Osteoblast (primary cell): ENCODE results near the gene DPPA2. TPM values are rescaled to one million over a fixed set of nuclear protein-coding genes. Genes with fewer than 3 reads are reported as not detected.

Source experiments
- DNase-seq: peaks from one replicate; pipeline ENCODE4 v3.0.0; 2011; ENCODE audit warnings: low spot score, mixed read lengths; ENCODE audit not compliant: insufficient read length; ENCODE audit errors: missing footprints
- H2AFZ ChIP-seq: 2 replicates; pipeline ENCODE4 v1.6.0; 2011; ENCODE audit warnings: mild to moderate bottlenecking, low read length
- H3K27ac ChIP-seq: 2 replicates; pipeline ENCODE4 v1.5.1; 2011; ENCODE audit warnings: mild to moderate bottlenecking, low read depth, low read length, moderate library complexity
- H3K27me3 ChIP-seq: 2 replicates; pipeline ENCODE4 v1.6.0; 2012; ENCODE audit warnings: mild to moderate bottlenecking, control low read depth, inconsistent platforms, low read length, moderate library complexity; ENCODE audit not compliant: insufficient read depth
- H3K36me3 ChIP-seq: 2 replicates; pipeline ENCODE4 v1.5.1; 2011; ENCODE audit warnings: mild to moderate bottlenecking, low read length, control low read depth, moderate library complexity; ENCODE audit not compliant: insufficient read depth
- H3K4me1 ChIP-seq: 2 replicates; pipeline ENCODE4 v1.5.1; 2011; ENCODE audit warnings: mild to moderate bottlenecking, low read length, control low read depth, moderate library complexity; ENCODE audit not compliant: insufficient read depth
- H3K4me2 ChIP-seq: 2 replicates; pipeline ENCODE4 v1.6.0; 2011; ENCODE audit warnings: mild to moderate bottlenecking, low read length; ENCODE audit not compliant: insufficient read depth
- H3K4me3 ChIP-seq: fragments of 200-600 bp; sonication (generic); 3 replicates; pipeline ENCODE4 v1.5.1; 2012; ENCODE audit warnings: mild to moderate bottlenecking, low read length, inconsistent platforms; ENCODE audit not compliant: insufficient read depth
- H3K79me2 ChIP-seq: 2 replicates; pipeline ENCODE4 v1.6.0; 2012; ENCODE audit warnings: mild to moderate bottlenecking, low read length, control low read depth, inconsistent platforms; ENCODE audit not compliant: insufficient read depth
- H3K9me3 ChIP-seq: 2 replicates; pipeline ENCODE4 v1.5.1; 2011; ENCODE audit warnings: low read depth, low read length, control low read depth
- H4K20me1 ChIP-seq: 2 replicates; pipeline ENCODE4 v1.6.0; 2012; ENCODE audit warnings: mild to moderate bottlenecking, low read length, control low read depth; ENCODE audit not compliant: insufficient read depth
- small RNA-seq: library from RNA; depleted of rRNA; stranded (forward); fragments of <200 nt; gene quantifications from one replicate; pipeline ENCODE3, GENCODE V24; 2012
- total RNA-seq: library from RNA; depleted of rRNA; stranded (reverse); fragments of >200 nt; gene quantifications from 2 replicates; pipeline ENCODE4 v1.2.3, GENCODE V29; 2012
- TF ChIP-seq, protein P1 (sequence below): IDR thresholded peaks from 2 replicates; pipeline ENCODE4 v1.5.1; 2011; ENCODE audit warnings: mild to moderate bottlenecking, low read depth, low read length, moderate library complexity; ENCODE audit errors: extremely low read depth

The DPPA2 gene
- total RNA-seq, 1 donor = not detected

DNA sequence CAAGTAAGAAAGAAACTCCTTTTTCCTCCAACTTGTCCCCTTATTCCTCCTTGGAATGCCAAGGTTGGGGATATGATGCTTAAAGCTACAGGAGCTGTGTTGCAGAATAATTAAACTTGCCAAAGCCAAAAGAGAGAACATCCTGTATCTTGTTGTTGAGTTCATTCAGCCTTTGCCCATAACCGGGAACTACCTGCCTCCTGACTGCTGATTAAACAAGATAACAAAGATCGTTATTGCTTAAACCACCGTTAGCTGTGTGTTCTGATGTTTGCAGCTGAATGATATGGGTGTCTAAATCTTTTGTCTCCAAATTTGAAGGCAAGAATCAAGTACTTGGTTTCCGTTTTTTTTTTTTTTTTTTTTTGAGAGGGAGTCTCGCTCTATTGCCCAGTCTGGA is 61.5 kb downstream of the DPPA2 start:
- Histone ChIP-seq H3K79me2 (no peaks in the 10 kb centered on the region), H3K4me1 (no peaks in the 10 kb centered on the region), H3K4me2 (no peak overlapping the region), H3K9me3 (no peaks in the 10 kb centered on the region), H3K4me3 (no peak overlapping the region), H2AFZ (no peak overlapping the region), H4K20me1 (no peaks in the 10 kb centered on the region), H3K27ac (no peak overlapping the region), H3K36me3 (no peaks in the 10 kb centered on the region), H3K27me3 (no peaks in the 10 kb centered on the region)
- no peak for DNase-seq
- TF ChIP-seq, protein P1, sequence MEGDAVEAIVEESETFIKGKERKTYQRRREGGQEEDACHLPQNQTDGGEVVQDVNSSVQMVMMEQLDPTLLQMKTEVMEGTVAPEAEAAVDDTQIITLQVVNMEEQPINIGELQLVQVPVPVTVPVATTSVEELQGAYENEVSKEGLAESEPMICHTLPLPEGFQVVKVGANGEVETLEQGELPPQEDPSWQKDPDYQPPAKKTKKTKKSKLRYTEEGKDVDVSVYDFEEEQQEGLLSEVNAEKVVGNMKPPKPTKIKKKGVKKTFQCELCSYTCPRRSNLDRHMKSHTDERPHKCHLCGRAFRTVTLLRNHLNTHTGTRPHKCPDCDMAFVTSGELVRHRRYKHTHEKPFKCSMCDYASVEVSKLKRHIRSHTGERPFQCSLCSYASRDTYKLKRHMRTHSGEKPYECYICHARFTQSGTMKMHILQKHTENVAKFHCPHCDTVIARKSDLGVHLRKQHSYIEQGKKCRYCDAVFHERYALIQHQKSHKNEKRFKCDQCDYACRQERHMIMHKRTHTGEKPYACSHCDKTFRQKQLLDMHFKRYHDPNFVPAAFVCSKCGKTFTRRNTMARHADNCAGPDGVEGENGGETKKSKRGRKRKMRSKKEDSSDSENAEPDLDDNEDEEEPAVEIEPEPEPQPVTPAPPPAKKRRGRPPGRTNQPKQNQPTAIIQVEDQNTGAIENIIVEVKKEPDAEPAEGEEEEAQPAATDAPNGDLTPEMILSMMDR = no peak

DNA sequence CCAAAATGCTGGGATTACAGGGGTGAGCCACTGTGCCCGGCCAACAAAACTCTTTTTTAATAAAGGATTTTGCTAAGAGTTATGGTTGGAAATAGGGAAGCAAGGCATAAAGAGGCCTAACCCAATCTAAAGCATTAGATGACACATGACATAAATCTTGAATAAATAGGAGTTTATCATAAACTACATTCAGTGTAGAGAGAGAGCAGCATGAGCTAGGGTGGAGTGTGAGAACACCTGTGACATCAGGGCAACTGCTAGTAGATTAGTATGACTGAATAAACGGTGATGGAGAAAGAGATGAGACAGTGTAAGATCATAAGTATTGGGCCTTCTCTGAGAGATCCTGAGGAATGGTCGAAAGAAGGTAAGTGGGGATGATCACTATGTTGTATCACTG is 63.7 kb downstream of the DPPA2 start:
- Histone ChIP-seq H2AFZ (no peak overlapping the region), H3K4me2 (no peak overlapping the region), H3K4me1 (no peaks in the 10 kb centered on the region), H3K27me3 (no peaks in the 10 kb centered on the region), H3K27ac (no peak overlapping the region), H3K79me2 (no peaks in the 10 kb centered on the region), H3K36me3 (no peaks in the 10 kb centered on the region), H3K9me3 (no peaks in the 10 kb centered on the region), H3K4me3 (no peak overlapping the region), H4K20me1 (no peaks in the 10 kb centered on the region)
- no peak for DNase-seq
- TF ChIP-seq, protein P1 = no peak

Small RNAs within 50 kb of the gene (small RNA-seq; reads per million reads assigned to genes)
- gene AC124945.1 (not detected), gene RF00017 (not detected)

Other genes with a start within 250 kb of the DPPA2 start
- gene MORC1, start 198.4 kb downstream of the DPPA2 start, total RNA-seq = not detected in 2 replicates
- gene C3orf85, start 179.8 kb downstream of the DPPA2 start, total RNA-seq = not detected in 2 replicates
- gene DPPA4, start 21.0 kb upstream of the DPPA2 start, total RNA-seq = not detected in 2 replicates